HG03066 (cell line): ENCODE data around the gene HOXD12.

Experiments
- ATAC-seq: cut with Tn5 transposase; IDR thresholded peaks from one replicate; pipeline ENCODE4 v1.9.1; 2021; ENCODE audit warnings: low read depth; ENCODE audit not compliant: unreplicated experiment

Gene HOXD12

DNA sequence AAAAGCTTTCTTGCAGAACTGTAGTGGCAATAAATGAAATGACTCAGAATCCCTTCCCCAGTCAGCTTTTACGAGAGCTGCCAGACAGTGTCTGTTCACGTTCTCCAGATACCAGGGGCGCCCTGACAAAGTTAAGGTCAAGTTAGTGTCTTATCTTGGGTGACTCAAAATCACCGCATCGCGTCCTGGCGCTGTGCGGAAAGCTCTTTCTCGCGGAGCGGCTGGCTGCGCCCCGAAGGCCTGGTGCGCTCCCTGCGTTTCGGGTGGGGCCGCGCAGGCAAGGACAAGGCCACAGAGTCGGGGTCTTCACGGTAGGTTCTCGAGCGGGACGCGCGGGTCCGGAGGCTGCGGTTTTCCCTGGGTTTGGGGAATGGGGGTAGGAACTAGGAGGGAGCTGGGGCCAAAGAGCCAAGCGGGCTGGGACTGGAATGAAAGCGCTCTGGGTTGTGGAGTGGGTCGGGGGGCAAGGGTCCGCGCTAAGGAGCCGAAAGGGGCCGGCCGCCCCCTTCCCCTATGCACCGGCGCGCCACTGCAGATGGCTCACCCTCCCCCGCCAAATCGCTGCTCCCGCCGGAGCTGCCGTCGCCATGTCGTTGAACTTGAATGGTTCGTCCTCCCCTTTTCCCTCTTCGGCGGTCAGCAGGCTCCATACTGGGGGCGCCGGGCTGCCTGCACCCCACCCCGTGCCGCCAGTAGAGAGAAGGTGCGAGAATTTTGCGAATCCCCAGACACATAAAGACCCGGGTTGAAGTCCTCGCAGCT is 4.9 kb downstream of the HOXD12 start:
- ATAC-seq, result no peak

DNA sequence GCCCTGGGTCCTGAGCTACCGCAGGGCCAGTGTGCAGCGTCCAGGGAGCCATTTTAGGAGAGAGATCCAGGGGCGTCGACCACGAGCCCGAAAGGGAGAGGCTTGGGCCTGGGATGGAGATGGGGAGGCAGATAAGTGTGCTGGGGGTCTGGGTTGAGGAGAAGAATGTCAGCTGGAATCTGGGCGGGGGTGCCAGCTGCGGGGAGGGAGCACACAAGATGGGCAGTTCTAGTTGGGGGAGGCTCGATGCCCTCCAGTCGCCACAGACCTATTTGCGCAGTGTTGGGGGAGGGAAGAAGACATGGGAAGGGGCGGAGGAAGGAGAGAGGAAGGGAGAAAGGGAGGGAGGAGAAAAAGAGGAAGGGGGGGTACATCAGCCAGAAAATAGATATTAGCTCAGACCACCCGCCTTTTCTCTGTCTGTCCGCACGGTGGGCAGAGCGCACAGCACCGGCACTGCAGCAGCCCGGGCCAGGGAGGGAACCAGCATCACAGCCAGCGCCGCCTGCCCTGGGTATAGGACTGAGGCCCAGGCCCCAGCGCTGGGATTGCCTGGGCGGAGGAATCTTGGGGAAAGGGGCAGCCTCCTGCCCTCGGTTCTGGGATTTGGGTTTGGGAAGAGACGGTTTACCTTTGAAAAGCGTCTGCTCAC is 5.6 kb downstream of the HOXD12 start:
- no peak for ATAC-seq

- ATAC-seq, result no peak
Observed at GRCh38 chr2:176105730-176106580, 6.4 kb downstream of the HOXD12 start.

DNA sequence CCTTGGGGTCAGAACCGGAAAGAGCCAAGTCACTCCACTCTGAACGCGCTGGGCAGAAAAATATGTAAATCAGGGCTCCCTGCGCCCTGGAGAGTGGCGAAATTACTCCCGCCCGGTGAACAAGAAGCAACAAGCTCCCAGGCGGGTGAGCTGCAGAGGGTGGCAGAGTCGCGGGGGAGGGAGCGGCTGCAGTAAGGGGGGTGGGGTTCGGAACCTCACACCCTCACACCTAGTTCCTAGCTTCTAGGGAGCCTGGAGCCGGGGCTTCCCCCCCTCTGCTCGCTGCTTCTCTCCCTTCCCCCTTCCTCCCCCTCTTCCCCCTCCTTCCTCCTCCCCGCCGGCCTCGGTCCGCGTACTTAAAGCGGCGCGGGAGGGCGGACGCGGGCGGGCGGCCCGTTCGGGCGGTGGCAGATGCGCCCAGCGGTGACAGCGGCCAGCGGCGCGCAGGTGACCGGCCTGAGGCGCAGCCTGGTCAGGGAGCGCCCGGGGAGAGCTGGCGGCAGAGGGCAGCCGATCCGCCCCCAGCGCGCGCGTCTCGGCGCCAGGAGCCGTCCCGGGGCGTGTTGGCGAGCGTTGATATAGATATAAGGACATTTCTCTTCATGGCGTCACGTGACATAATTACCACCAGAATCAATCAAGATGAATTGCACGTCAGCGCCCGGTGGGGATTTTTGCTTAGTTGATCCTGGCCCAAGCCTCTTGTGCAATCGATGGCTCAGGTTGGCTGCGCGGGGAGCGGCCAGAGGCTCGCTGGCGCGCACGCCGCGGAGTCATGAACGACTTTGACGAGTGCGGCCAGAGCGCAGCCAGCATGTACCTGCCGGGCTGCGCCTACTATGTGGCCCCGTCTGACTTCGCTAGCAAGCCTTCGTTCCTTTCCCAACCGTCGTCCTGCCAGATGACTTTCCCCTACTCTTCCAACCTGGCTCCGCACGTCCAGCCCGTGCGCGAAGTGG is 7.3 kb downstream of the HOXD12 start, which contains the start of gene HOXD11:
TSS of gene HOXD11 (plus strand) at position 700 of the 959 bp plus-strand sequence. CDS start at position 776, 76 bp downstream.
- ATAC-seq, result no peak

DNA sequence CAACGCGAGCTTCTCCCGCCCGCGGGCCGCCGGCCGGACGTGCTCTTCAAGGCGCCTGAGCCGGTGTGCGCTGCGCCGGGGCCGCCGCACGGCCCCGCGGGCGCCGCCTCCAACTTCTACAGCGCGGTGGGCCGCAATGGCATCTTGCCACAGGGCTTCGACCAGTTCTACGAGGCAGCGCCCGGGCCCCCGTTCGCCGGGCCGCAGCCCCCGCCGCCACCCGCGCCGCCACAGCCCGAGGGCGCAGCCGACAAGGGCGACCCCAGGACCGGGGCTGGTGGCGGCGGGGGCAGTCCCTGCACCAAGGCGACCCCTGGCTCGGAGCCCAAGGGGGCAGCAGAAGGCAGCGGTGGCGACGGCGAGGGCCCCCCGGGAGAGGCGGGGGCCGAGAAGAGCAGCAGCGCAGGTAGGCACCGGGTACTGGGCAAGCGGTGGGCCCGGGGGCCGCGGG is 8.2 kb downstream of the HOXD12 start:
- no peak for ATAC-seq

DNA sequence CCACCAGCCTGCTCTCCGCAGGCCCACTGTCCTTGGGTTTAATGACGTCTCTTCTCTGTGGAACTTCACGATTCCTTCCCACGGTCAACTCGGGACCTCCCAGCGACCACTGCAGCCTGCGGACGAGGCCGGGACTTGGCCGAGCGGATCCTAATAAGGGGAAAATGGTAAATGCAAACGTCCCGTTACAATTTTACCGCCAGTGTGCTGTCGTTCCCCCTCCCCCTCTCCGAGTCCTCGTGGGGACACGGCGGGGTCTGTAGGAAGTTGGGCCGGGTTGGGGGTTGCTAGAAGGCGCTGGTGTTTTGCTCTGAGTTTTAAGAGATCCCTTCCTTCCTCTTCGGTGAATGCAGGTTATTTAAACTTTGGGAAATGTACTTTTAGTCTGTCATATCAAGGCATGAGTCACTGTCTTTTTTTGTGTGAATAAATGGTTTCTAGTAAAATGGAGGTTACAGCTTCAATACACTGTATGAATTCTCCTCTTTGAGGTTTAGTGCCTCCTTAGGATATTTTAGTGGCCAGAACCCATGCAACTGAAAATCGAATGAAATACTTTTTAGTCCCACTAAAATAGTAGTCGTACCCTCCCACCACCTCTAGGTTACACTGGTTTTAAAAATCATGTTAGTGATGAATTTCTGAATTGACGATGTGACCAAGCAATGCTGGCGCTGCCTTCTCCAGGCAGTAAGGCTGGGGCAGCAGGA is 9.8 kb downstream of the HOXD12 start:
- no peak for ATAC-seq

DNA sequence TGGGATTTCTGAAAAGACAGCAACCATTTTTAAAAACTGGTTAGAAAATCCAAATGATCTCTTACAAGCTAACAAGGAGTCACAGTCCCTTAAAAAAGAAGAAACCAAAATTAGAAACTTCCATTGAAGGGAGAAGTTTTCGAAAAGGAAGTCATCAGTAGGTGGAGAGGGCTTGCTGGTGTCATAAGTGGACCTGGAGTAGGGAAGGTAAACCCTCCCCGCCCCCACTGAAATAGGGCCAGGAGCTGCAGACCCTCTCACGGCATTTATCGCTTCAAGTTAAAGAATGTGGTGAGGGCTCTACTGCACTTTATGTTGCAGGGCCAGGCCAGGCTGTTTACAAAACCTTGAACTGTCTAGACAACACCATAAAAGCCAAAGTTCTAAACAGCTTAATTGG is 10.4 kb downstream of the HOXD12 start:
- no peak for ATAC-seq

DNA sequence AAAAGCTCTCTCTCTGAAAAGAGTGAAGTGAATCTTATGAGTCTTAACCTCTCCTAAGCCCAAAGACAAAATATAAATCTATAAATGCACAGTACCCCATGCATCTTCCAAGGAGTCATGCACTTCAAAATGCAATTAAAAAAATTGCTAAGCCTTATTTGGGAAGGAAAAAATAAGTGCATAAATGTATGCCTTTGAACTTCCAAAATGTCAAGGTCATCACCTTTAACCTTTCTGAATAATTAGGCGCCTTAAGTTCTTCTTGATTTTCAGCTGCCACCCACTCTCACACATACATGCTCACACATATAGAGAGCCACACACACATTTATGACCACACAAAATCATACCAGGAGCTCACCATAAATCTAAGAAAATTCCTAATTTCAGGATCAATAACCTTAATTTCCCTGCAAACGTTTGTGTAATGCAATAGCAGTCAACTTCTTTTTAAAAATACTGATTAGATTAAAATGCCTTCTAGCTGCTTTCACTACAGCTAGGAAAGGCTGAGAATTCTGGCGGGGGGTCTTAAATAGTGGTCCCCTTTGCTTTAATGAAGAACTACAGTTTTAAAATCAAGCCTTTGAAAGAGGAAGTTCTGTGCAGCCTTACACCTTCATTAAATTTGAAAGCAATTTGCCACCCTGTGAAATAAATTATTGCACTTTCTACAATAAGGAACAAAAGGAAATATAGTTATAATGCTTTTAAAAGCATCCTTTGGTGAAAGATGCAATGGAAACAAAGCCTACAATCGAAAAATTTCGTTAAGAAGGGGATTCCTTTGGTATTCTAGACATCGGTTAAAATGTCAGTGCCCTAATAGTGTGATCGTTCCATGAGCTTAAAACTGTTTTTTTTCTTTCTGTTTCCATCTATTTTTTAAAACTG is 11.1 kb downstream of the HOXD12 start:
- no peak for ATAC-seq

DNA sequence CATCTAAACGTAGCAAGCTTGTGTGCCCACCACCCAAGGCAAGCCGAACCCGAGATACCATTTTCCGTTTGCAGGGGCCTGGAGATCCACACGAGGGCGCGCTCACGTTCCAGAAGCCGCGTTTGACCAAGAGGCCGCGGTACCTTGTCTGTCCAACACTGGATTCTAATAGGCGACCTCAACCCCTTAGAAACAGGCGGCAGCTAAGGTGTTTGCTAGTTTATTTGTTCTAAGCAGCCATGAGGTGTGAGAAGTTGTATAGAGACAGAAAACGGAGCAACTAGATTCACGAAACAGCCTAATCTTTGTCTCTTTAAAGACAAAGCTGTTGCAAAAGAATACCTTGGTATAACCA is 11.7 kb downstream of the HOXD12 start:
- ATAC-seq, result no peak

DNA sequence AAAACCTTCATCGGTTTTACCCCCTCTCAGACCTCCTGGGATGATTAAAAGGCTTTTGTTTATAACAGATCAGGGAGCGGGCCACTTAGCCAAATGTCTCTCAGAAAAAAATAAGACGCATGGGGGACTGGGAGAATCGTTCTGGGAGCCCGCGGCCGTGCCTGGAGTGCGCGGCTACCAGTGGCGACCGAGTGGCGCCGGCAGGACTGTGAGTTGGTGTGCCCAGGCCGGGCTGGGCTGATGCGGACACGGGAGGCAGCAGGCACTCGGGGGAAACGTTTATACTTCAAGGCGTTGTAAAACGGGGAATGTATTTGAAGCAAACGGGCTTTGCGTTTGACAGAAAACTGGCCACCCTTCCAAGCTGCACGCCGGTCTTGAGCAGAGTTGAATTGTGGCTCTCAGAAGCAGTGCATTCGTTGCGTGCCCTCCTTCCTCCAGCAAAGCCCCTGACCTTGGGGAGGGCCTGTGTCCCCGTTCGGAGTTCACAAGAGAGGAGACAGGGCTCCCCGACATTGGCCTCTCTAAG is 12.3 kb downstream of the HOXD12 start:
- no peak for ATAC-seq

GRCh38 chr2:176112375-176113302 is 13.0 kb downstream of the HOXD12 start:
- ATAC-seq, result no peak

- no peak for ATAC-seq
Observed at GRCh38 chr2:176114120-176114929, 14.7 kb downstream of the HOXD12 start.

DNA sequence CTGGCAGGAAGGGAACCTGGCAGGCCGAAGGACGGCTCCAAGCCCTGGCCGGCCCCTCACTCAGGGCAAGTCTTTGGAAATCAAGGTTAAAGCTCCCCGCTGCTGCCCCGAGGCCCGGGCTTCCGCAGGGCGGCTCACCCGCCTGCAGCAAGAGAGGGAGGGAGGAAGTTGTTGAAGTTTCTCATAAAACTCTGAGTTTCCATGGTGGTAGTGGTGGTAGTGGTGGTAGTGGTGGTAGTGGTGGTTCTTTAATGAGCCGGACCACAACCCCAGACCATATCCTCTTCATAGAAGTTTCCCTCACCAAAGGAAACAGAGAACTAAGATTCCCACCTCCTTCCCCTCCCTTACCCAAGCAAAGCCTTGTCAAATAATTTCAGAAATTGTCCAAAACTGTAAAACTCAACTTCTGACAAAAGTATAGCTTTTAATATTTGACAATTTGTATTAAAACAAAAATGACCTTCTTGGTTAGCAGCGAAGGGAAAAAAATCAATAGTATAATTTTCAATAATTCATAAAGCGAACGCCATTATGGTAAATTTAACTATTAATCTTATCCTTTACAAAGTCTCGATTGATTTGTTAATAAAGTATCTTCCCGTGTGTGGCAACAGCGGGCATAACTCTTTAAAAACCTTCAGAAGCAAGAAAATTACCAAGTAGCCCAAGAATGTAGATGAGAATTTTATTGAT is 15.5 kb downstream of the HOXD12 start:
- ATAC-seq, result no peak

- ATAC-seq, result no peak
Observed at GRCh38 chr2:176115883-176116813, 16.6 kb downstream of the HOXD12 start, which contains the start of gene HOXD10. HOXD10 (plus strand) TSS chr2:176116778; CDS start chr2:176116834, 56 bp downstream.
